ENCODE measurements around the gene SP140.

DNA sequence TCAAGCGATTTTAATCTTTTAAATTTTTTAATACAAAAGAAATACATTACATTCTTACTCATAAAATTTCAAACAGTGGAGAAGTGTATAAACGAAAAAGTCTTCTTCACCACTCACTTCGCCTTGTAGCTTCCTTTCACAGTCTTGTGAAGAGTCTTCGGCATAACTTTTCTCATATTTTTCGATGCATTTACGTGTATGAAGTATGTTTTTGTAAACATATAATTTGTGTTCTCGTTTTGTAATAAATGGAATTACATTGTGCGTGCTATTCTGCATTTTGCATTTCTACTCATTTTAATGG, 102.6 kb downstream of the SP140 start:
- TF ChIP-seq, protein P1, sequence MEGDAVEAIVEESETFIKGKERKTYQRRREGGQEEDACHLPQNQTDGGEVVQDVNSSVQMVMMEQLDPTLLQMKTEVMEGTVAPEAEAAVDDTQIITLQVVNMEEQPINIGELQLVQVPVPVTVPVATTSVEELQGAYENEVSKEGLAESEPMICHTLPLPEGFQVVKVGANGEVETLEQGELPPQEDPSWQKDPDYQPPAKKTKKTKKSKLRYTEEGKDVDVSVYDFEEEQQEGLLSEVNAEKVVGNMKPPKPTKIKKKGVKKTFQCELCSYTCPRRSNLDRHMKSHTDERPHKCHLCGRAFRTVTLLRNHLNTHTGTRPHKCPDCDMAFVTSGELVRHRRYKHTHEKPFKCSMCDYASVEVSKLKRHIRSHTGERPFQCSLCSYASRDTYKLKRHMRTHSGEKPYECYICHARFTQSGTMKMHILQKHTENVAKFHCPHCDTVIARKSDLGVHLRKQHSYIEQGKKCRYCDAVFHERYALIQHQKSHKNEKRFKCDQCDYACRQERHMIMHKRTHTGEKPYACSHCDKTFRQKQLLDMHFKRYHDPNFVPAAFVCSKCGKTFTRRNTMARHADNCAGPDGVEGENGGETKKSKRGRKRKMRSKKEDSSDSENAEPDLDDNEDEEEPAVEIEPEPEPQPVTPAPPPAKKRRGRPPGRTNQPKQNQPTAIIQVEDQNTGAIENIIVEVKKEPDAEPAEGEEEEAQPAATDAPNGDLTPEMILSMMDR (IDR thresholded peaks at IDR 0.05): no peak
- no peak for TF ChIP-seq POLR2A (IDR thresholded peaks at IDR 0.05)
